Skeletal muscle tissue (tissue), 4 donors: ENCODE measurements around the gene DLGAP4. TPM values are rescaled to one million over a fixed set of nuclear protein-coding genes. Genes with fewer than 3 reads are reported as not detected.

ENCODE experiments used
- H3K27ac ChIP-seq: one replicate; pipeline ENCODE4 v1.7.0; 2013; ENCODE audit warnings: mild to moderate bottlenecking, low read depth, low read length, inconsistent platforms
- H3K27me3 ChIP-seq, 3 donors: one replicate each; pipeline ENCODE4 v1.7.0; 2013; ENCODE audit warnings: low read length in 3 of 3; ENCODE audit not compliant: control insufficient read depth in 3 of 3, insufficient read depth in 3 of 3
- H3K36me3 ChIP-seq, 3 donors: one replicate each; pipeline ENCODE4 v1.7.0; 2013; ENCODE audit warnings: low read length in 3 of 3; ENCODE audit not compliant: control insufficient read depth in 3 of 3, insufficient read depth in 3 of 3
- H3K4me1 ChIP-seq, 3 donors: one replicate each; pipeline ENCODE4 v1.7.0; 2013; ENCODE audit warnings: low read length in 3 of 3, mild to moderate bottlenecking in 3 of 3; ENCODE audit not compliant: control insufficient read depth in 3 of 3, insufficient read depth in 3 of 3
- H3K4me3 ChIP-seq, 3 donors: one replicate each; pipeline ENCODE4 v1.7.0; 2013; ENCODE audit warnings: low read length in 3 of 3
- H3K9ac ChIP-seq, 3 donors: one replicate each; pipeline ENCODE4 v1.7.0; 2013; ENCODE audit warnings: low read length in 3 of 3, mild to moderate bottlenecking in 3 of 3, moderate library complexity in 2 of 3, low read depth in 1 of 3
- H3K9me3 ChIP-seq, 3 donors: one replicate each; pipeline ENCODE4 v1.7.0; 2013; ENCODE audit warnings: low read length in 3 of 3; ENCODE audit not compliant: control insufficient read depth in 3 of 3
- total RNA-seq: library from RNA; depleted of rRNA; stranded (reverse); fragments of >200 nt; gene quantifications from one replicate; pipeline ENCODE4 v1.2.3, GENCODE V29; 2014
- donor health status: Osteomylitis.

DLGAP4 gene
- total RNA-seq, 1 donor from 2014 or later = 6.8 TPM

DNA sequence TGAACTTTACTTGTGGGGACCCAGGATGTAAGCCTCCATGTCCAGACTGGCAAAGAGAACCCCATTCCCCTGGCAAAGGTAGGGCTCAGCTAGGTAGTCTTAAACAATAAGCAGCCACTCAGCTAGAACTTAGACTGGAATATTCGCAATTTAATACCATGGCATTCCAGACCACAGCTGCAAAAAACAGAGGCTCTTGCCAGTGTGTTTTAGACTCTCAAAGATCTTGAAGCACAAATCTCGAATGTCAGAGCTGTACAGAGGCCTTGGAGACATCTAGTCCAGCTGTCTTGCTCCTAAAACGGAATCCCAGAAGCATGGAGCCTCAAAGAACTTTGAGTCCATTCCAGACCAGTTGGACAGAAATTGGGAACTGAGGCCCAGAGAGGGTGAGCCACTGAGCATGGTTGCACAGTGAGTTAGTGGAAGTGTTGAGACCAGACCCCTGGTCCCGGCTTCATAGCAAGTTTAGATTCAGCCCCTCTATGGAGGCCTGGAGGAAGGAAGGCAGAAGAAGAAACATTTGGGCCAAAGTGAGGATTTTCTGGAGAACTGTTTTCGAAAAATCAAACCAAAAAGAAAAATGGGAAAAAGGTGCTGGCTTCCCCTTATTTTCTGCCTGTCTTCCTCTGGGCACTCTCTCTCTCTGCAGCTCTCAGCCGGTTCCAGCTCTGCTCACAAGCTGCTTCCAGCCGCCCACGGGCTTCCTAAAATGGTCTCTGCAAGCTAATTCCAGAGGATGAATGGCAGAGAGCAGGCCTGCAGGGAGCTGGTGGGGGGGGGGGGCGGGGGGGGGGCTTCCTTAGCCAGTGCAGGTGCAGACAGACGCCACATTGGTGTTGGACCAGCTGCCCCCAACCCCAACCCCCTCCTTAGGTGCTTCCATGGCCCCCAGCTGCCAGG, 37.4 kb upstream of the DLGAP4 start:
- Histone ChIP-seq H3K36me3 (no peaks in the 10 kb centered on the region), H3K4me3 (no peak overlapping the region), H3K9ac (no peak overlapping the region), H3K27me3 (peaks cover 0 to 10% (median 6%) of the 10 kb centered on the region in 3 donors), H3K9me3 (no peaks in the 10 kb centered on the region), H3K4me1 (peaks cover 0 to 6% (median 0%) of the 10 kb centered on the region in 3 donors), H3K27ac (no peak overlapping the region)

DNA sequence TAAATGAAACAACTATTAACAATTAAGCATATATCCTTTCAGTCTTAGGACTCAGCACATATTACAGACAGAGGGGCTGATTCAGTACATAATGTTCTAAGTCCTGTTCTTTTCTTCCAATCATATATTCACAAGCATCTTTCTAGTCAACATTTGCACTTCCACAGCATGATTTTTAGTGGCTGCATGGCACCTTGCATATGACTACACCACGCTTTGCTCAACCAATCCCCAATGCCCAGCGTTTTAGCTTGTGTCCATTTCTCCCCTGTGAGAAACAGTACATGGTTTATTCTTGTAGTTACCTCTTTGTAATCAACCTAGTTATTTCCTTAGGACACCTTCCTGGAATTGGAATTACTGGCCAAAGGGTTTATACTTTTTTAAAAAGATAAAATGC, 36.6 kb upstream of the DLGAP4 start:
- H3K36me3 ChIP-seq = no peaks in the 10 kb centered on the region
- H3K4me1 ChIP-seq = peaks cover 0 to 6% (median 0%) of the 10 kb centered on the region in 3 donors
- no peaks in the 10 kb centered on the region for H3K9me3 ChIP-seq
- no peak overlapping the region for H3K9ac ChIP-seq
- H3K4me3 ChIP-seq = no peak overlapping the region
- no peak overlapping the region for H3K27ac ChIP-seq
- peaks cover 6 to 18% (median 14%) of the 10 kb centered on the region in 3 donors for H3K27me3 ChIP-seq

DNA sequence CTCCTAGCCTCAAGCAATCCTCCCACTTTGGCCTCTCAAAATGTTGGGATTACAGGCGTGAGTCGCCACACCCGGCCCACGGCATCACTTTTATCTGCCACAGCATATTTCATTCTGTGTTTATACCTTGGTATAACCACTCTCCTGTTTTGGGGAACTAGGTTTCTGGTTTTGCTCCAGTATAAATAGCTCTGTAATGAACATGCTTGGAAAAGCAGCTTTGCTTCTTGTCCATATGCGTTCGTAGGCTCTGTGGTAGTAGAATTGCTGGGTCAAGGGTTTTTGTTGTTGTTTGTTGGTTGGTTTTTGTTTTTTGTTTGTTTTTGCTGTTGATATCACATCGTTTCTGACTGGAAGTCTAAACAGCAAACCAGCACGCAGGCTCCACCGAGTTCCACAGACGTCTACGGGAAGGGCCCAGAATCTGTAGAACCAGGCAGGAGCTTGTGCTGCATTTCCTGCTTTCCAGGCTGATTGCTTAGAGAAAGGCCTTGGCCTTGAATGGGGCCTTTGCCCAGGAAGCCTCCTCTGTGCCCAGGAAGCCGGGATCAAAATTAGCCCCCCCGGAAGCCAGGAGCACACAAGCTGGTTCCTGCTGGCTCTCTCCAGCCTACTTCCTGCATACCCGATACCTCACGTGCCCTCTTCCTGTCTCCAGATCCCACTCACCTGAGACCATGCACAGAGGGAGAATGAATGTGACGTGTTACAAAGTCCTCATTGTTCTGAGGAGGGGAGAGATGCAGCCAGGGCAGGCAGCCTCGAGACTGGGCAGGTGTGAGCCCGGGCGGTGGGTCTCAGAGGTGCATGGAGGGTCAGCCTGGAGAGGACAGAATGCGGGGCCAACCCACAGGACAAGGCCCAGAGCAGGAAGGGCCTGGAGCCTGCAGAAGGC, 35.1 kb upstream of the DLGAP4 start:
- H3K4me1 ChIP-seq = peaks cover 0 to 6% (median 0%) of the 10 kb centered on the region in 3 donors
- peaks cover 18 to 32% (median 25%) of the 10 kb centered on the region in 3 donors for H3K27me3 ChIP-seq
- H3K27ac ChIP-seq = no peak overlapping the region
- H3K9ac ChIP-seq = no peak overlapping the region
- H3K36me3 ChIP-seq = no peaks in the 10 kb centered on the region
- H3K4me3 ChIP-seq = no peak overlapping the region
- H3K9me3 ChIP-seq = no peaks in the 10 kb centered on the region

DNA sequence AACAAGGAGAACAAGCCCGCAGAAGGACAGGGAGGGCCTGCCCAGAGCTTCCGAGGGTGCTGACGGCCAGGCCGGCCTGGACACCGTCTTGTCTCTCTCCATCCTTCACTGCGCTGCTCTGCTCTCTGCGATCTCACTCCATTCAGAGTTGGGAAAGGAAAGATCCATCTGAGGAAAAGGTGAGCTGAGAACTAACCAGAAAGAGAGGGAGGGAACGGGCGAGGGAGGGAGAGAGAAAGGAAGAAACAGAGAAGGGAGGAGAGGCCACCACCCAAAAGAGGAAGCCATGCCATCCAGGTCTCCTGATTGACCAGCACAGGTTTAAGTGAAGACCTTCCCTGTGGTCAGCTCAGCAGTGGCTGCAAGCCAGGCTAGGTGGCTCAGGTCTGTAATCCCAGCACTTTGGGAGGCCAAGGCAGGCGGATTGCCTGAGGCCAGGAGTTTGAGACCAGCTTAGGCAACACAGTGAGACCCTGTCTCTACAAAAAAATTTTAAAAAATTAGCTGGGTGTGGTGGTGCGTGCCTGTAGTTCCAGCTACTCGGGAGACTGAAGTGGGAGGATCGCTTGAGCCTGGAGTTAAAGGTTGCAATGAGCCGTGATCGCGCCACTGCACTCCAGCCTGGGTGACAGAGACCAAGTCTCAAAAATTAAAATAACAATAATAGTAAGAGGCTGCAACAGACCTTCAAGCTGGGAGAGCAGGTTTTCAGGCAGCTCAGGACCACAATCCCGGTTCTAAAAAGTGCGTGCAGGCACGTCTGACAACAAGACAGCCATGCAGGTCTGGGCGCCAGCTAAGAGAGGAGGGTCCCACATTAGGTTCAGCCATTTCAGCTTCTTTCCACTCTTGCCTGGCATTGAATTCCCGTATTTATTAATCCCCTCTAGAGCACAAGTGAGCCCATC, 34.2 kb upstream of the DLGAP4 start:
- peaks cover 0 to 6% (median 0%) of the 10 kb centered on the region in 3 donors for H3K4me1 ChIP-seq
- no peaks in the 10 kb centered on the region for H3K36me3 ChIP-seq
- H3K9me3 ChIP-seq = no peaks in the 10 kb centered on the region
- no peak overlapping the region for H3K9ac ChIP-seq
- peaks cover 18 to 32% (median 27%) of the 10 kb centered on the region in 3 donors for H3K27me3 ChIP-seq
- no peak overlapping the region for H3K27ac ChIP-seq
- H3K4me3 ChIP-seq = no peak overlapping the region

DNA sequence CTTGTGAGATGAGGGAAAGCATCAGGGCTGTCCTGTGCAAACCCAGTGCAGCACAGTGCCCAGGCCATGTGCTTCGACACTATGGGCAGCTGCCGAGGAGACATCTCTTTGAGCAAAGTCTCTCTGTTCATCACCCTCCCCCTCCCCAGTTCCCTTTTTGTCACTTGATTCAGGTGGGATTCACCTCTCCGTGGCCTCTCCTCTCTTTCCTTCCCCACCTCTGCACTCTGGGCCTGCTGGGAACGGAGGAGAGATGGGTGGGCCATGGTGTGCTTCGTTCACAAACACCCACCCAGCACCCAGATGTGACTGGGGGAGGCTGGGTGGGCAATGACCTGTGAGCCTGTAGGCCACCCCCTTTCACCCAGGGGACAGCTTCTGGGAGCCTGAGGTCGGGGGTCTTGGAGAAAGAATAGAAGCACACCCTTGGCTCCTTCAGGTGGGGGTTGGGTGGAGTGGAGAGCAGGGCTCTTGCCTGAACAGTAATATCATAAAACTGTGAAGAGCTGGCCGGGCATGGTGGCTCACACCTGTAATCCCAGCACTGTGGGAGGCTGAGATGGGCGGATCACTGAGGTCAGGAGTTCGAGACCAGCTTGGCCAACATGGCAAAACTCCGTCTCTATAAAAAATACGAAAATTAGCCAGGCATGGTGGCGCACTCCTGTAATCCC, 33.5 kb upstream of the DLGAP4 start:
- no peaks in the 10 kb centered on the region for H3K9me3 ChIP-seq
- H3K27ac ChIP-seq = no peak overlapping the region
- H3K4me1 ChIP-seq = peaks cover 0 to 6% (median 0%) of the 10 kb centered on the region in 3 donors
- no peaks in the 10 kb centered on the region for H3K36me3 ChIP-seq
- H3K9ac ChIP-seq = no peak overlapping the region
- H3K4me3 ChIP-seq = no peak overlapping the region
- H3K27me3 ChIP-seq = peaks cover 18 to 36% (median 30%) of the 10 kb centered on the region in 3 donors

DNA sequence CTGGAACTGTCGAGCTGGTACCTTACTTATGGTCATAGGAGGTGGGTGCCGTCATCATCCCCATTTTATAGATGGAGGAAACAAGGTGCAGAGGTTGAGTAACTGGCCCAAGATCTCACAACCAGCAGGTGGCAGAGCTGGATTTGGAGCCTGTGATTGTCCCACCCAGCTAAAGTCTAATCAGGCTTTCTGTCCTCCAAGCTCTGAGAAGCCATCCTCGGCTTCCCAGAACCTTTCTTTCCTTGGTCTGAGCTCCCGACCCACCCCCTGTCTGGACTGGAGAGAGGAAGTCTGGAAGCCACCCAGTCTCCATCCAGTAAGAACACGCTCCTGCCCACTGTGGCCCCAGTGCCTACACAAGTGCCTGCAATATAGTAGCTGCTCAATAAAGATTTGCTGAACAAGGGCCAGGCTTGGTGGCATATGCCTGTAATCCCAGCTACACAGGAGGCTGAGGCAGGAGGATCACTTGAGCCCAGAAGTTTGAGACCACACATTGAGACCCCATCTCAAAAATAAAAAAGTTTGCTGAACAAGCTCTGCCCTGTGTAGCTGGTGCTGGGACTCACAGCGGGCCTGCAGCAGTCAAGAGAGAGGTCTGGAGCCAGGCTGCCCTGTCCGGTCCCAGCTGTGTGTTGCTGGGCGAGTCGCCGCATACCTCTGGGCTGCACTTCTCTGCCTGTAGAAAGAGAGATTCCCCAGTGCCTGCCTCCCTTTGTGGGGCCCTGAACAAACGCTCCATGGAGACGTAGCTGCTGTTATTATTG, 32.5 kb upstream of the DLGAP4 start:
- H3K27ac ChIP-seq = no peak overlapping the region
- H3K27me3 ChIP-seq = peaks cover 18 to 37% (median 31%) of the 10 kb centered on the region in 3 donors
- peaks cover 0 to under 1% (median 0%) of the 10 kb centered on the region in 3 donors for H3K4me1 ChIP-seq
- H3K36me3 ChIP-seq = no peaks in the 10 kb centered on the region
- no peaks in the 10 kb centered on the region for H3K9me3 ChIP-seq
- H3K4me3 ChIP-seq = no peak overlapping the region
- no peak overlapping the region for H3K9ac ChIP-seq

DNA sequence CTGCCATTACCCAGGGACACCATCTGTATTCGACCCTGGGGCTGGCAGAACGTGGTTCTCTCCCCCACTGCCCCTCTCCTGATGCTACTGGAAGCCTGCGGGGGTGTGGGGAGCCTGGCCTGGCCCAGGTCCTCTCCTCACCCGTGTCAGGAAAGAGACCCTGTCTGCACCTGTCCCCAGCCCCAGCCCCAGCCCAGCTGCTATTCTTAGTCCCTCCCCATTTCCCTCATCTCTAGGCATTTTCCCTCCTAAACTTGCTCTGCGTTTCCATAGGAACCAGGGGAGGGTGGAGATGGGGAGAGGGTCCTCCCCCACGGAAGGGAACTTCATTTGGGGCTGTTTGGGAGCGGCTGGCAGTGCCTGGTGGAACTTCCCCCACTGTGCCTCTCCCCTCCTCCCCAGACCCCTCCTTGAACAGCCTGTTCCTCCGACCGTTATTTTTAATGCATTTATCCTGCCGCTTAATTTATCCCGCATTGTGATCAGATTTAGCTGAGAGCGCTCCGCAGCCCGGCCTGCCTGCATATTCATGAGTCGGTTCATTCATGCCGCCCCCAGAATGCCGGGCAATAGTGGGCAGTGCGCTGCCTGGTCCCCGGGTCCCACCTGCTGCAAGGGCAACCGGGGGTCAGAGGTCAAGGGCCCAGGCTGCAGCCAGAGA, 31.8 kb upstream of the DLGAP4 start:
- peaks cover 18 to 38% (median 31%) of the 10 kb centered on the region in 3 donors for H3K27me3 ChIP-seq
- H3K4me1 ChIP-seq = no peaks in the 10 kb centered on the region
- H3K4me3 ChIP-seq = no peak overlapping the region
- no peak overlapping the region for H3K27ac ChIP-seq
- H3K9me3 ChIP-seq = no peaks in the 10 kb centered on the region
- no peaks in the 10 kb centered on the region for H3K36me3 ChIP-seq
- no peak overlapping the region for H3K9ac ChIP-seq

DNA sequence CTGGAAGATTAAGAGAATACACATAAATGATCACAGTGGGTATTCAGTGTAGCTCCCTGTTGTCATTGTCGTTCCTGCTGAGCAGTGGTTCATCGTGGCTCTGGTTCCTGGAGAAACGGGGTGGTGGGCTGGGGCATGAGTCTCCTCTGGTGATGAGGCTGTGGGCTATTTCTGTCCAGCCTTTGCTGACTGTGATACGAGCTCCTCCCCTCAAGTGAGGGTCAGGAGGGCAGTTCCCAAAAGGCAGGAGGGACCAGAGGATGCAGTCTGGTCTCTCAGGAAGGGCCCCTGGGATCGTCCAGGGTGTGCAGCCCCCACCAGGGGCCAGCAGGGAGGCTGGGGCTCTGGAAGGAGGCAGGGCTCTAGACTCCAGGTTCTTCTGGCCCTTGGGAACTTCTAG, 31.1 kb upstream of the DLGAP4 start:
- H3K4me3 ChIP-seq = no peak overlapping the region
- H3K9me3 ChIP-seq = no peaks in the 10 kb centered on the region
- no peak overlapping the region for H3K27ac ChIP-seq
- H3K9ac ChIP-seq = no peak overlapping the region
- no peaks in the 10 kb centered on the region for H3K4me1 ChIP-seq
- no peaks in the 10 kb centered on the region for H3K36me3 ChIP-seq
- H3K27me3 ChIP-seq = peaks cover 18 to 44% (median 37%) of the 10 kb centered on the region in 3 donors
